ENCODE results near the gene APBB2.

- no peak for TF ChIP-seq CTCF (IDR thresholded peaks at IDR 0.05)
- no peak for TF ChIP-seq POLR2A (IDR thresholded peaks at IDR 0.05)
These were observed 22.2 kb upstream of the APBB2 start for GRCh38 chr4:41236508-41236907.

All from heart left ventricle (tissue), 13 donors.